Stimulated activated effector memory CD8-positive, alpha-beta T cell treated with anti-CD3 and anti-CD28 coated beads, Interleukin-12 subunit alpha, Interleukin-12 subunit beta, amount 100 ng/mL, for 72 hours (primary cell): Measurements from ENCODE around the gene MYL4.
A peak's percentile ranks its signal among the peaks of the same experiment; 100 is the strongest.

ENCODE experiments used
- ATAC-seq: fragments of 150-1000 bp; cut with Tn5 transposase; 2 replicates; pipeline ENCODE4 v1.10.0; 2021
- DNase-seq, 2 donors: peaks; one replicate each; pipeline ENCODE4 v3.0.0; 2021 to 2022; ENCODE audit warnings: low spot score in 2 of 2
- H3K27ac Mint-ChIP-seq: one replicate; pipeline ENCODE4 v1.8.0; 2022; ENCODE audit warnings: mild to moderate bottlenecking, mixed read lengths
- H3K36me3 Mint-ChIP-seq: one replicate; pipeline ENCODE4 v1.8.0; 2022; ENCODE audit warnings: mild to moderate bottlenecking, mixed read lengths
- H3K4me1 Mint-ChIP-seq: one replicate; pipeline ENCODE4 v1.8.0; 2022; ENCODE audit warnings: mixed read lengths
- H3K4me3 Mint-ChIP-seq: one replicate; pipeline ENCODE4 v1.8.0; 2022; ENCODE audit warnings: mild to moderate bottlenecking, mixed read lengths
- H3K9me3 Mint-ChIP-seq: one replicate; pipeline ENCODE4 v1.8.0; 2022; ENCODE audit warnings: mixed read lengths

MYL4 gene

GRCh38 chr17:47188271-47188875, 20.8 kb upstream of the MYL4 start:
- Mint-ChIP-seq H3K4me1 (peaks cover 39% of the 10 kb centered on the region), H3K36me3 (peaks cover 24% of the 10 kb centered on the region), H3K27ac (peak overlapping the region; percentile 99), H3K9me3 (no peaks in the 10 kb centered on the region), H3K4me3 (peak overlapping the region; percentile 94)
- DNase-seq (peak in 1 of 2 donors; percentile 56), ATAC-seq (no peak)

- Mint-ChIP-seq H3K4me1 (peaks cover 44% of the 10 kb centered on the region), H3K4me3 (peak within 1 kb of the TSS; percentile 94), H3K9me3 (no peaks in the 10 kb centered on the region), H3K36me3 (peaks cover 24% of the 10 kb centered on the region), H3K27ac (peak within 1 kb of the TSS; percentile 99)
- peak; percentile 100 for DNase-seq
- peak; percentile 97 for ATAC-seq
These were observed 20.0 kb upstream of the MYL4 start, which contains the start of gene CDC27 for GRCh38 chr17:47188876-47189731. Gene CDC27 (minus strand): TSS chr17:47189295. CDS start chr17:47189172, 123 bp downstream.

- no peak for ATAC-seq
- Mint-ChIP-seq H3K4me3 (peak overlapping the region; percentile 94), H3K27ac (peak overlapping the region; percentile 99), H3K4me1 (peaks cover 40% of the 10 kb centered on the region), H3K9me3 (no peaks in the 10 kb centered on the region), H3K36me3 (peaks cover 20% of the 10 kb centered on the region)
- DNase-seq: no peak
These were observed 19.4 kb upstream of the MYL4 start for GRCh38 chr17:47189732-47190237.

GRCh38 chr17:47190243-47190642, 18.9 kb upstream of the MYL4 start:
- H3K9me3 Mint-ChIP-seq: no peaks in the 10 kb centered on the region
- H3K27ac Mint-ChIP-seq: peak overlapping the region; percentile 99
- peaks cover 40% of the 10 kb centered on the region for H3K4me1 Mint-ChIP-seq
- H3K4me3 Mint-ChIP-seq: peak overlapping the region; percentile 94
- ATAC-seq (no peak), DNase-seq (no peak)
- peaks cover 19% of the 10 kb centered on the region for H3K36me3 Mint-ChIP-seq

- H3K27ac Mint-ChIP-seq: no peak overlapping the region
- DNase-seq (peak in 1 of 2 donors; percentile 46), ATAC-seq (no peak)
- no peak overlapping the region for H3K4me3 Mint-ChIP-seq
- peaks cover 19% of the 10 kb centered on the region for H3K36me3 Mint-ChIP-seq
- H3K4me1 Mint-ChIP-seq: peaks cover 39% of the 10 kb centered on the region
- H3K9me3 Mint-ChIP-seq: no peaks in the 10 kb centered on the region
These were observed 18.4 kb upstream of the MYL4 start for GRCh38 chr17:47190770-47191169.

- peak in 1 of 2 donors; percentile 35 for DNase-seq
- Mint-ChIP-seq H3K4me3 (peak overlapping the region; percentile 7), H3K36me3 (peaks cover 6% of the 10 kb centered on the region), H3K27ac (peak overlapping the region; percentile 62), H3K4me1 (peaks cover 27% of the 10 kb centered on the region), H3K9me3 (no peaks in the 10 kb centered on the region)
- ATAC-seq: no peak
These were observed 16.6 kb upstream of the MYL4 start for GRCh38 chr17:47192554-47192953.

GRCh38 chr17:47193931-47194511, 15.1 kb upstream of the MYL4 start:
- Mint-ChIP-seq H3K4me3 (no peak overlapping the region), H3K27ac (peak overlapping the region; percentile 62), H3K36me3 (peaks cover 4% of the 10 kb centered on the region)

GRCh38 chr17:47197821-47198220, 11.3 kb upstream of the MYL4 start:
- H3K36me3 Mint-ChIP-seq: no peaks in the 10 kb centered on the region
- no peak overlapping the region for H3K27ac Mint-ChIP-seq
- H3K9me3 Mint-ChIP-seq: no peaks in the 10 kb centered on the region
- ATAC-seq (no peak), DNase-seq (no peak)
- no peak overlapping the region for H3K4me3 Mint-ChIP-seq
- H3K4me1 Mint-ChIP-seq: peaks cover 22% of the 10 kb centered on the region

More at GRCh38 chr17:47193931-47194511, 15.1 kb upstream of the MYL4 start:
- no peak for DNase-seq
- Mint-ChIP-seq H3K9me3 (no peaks in the 10 kb centered on the region), H3K4me1 (peaks cover 27% of the 10 kb centered on the region)
- ATAC-seq: no peak

- no peaks in the 10 kb centered on the region for H3K9me3 Mint-ChIP-seq
- peak overlapping the region; percentile 30 for H3K27ac Mint-ChIP-seq
- H3K4me3 Mint-ChIP-seq: no peak overlapping the region
- no peaks in the 10 kb centered on the region for H3K36me3 Mint-ChIP-seq
- DNase-seq: peak in 1 of 2 donors; percentile 37
- no peak for ATAC-seq
- peaks cover 30% of the 10 kb centered on the region for H3K4me1 Mint-ChIP-seq
These were observed 9.4 kb upstream of the MYL4 start for GRCh38 chr17:47199627-47200324.

GRCh38 chr17:47200325-47200664, 8.9 kb upstream of the MYL4 start:
- ATAC-seq: no peak
- H3K27ac Mint-ChIP-seq: peak overlapping the region; percentile 30
- no peak overlapping the region for H3K4me3 Mint-ChIP-seq
- peaks cover 36% of the 10 kb centered on the region for H3K4me1 Mint-ChIP-seq
- no peak for DNase-seq
- H3K9me3 Mint-ChIP-seq: no peaks in the 10 kb centered on the region
- no peaks in the 10 kb centered on the region for H3K36me3 Mint-ChIP-seq

GRCh38 chr17:47201166-47201565, 8.0 kb upstream of the MYL4 start:
- peaks cover 44% of the 10 kb centered on the region for H3K4me1 Mint-ChIP-seq
- no peaks in the 10 kb centered on the region for H3K9me3 Mint-ChIP-seq
- no peaks in the 10 kb centered on the region for H3K36me3 Mint-ChIP-seq
- no peak for ATAC-seq
- H3K4me3 Mint-ChIP-seq: no peak overlapping the region
- DNase-seq: no peak
- no peak overlapping the region for H3K27ac Mint-ChIP-seq

GRCh38 chr17:47203984-47204721, 5.0 kb upstream of the MYL4 start:
- Mint-ChIP-seq H3K27ac (peak overlapping the region; percentile 88), H3K4me1 (peaks cover 58% of the 10 kb centered on the region), H3K36me3 (no peaks in the 10 kb centered on the region), H3K9me3 (no peaks in the 10 kb centered on the region), H3K4me3 (peak overlapping the region; percentile 66)
- DNase-seq (peak; percentile 28 to 74), ATAC-seq (peak; percentile 90)

GRCh38 chr17:47204722-47205418, 4.3 kb upstream of the MYL4 start:
- H3K4me3 Mint-ChIP-seq: peak overlapping the region; percentile 66
- no peaks in the 10 kb centered on the region for H3K36me3 Mint-ChIP-seq
- H3K9me3 Mint-ChIP-seq: no peaks in the 10 kb centered on the region
- peak overlapping the region; percentile 88 for H3K27ac Mint-ChIP-seq
- peak; percentile 86 for ATAC-seq
- H3K4me1 Mint-ChIP-seq: peaks cover 56% of the 10 kb centered on the region
- DNase-seq: peak; percentile 21 to 74

- H3K27ac Mint-ChIP-seq: peak overlapping the region; percentile 88
- no peaks in the 10 kb centered on the region for H3K9me3 Mint-ChIP-seq
- DNase-seq (peak; percentile 20 to 72), ATAC-seq (peak; percentile 57)
- no peaks in the 10 kb centered on the region for H3K36me3 Mint-ChIP-seq
- H3K4me3 Mint-ChIP-seq: peak overlapping the region; percentile 66
- peaks cover 50% of the 10 kb centered on the region for H3K4me1 Mint-ChIP-seq
These were observed 3.7 kb upstream of the MYL4 start for GRCh38 chr17:47205419-47205963.
